Activated T-cell treated with anti-CD3 and anti-CD28 coated beads, Interleukin-2, amount 50 U/mL, for 48 hours (primary cell): Measurements from ENCODE around the gene KRTCAP2.
"Not testable (repeated sequence)": the region's sequence is repeated elsewhere in the genome, so short reads cannot be mapped to it uniquely, and the experiment has no call there.

ENCODE experiments used
- DNase-seq, 2 experiments: peaks; one replicate each; pipeline ENCODE4 v3.0.0-alpha.2; 2020

The KRTCAP2 gene

DNA sequence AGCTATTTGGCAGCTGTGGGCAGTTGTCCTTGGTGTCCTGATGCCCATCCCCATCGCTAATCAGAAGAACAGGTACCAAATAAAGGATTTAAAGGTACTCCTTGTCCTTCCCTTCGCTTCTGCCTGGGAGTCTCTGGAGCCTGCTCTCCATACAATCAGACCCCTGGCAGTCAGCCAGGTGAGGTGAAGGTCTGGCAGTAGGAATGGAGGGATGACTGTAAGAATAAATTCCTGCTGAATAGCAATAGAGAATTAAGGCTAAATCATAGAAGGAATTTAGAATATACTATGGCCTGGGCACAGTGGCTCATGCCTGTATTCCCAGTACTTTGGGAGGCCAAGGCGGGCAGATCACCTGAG, 25.4 kb upstream of the KRTCAP2 start:
- DNase-seq, result no peak

DNA sequence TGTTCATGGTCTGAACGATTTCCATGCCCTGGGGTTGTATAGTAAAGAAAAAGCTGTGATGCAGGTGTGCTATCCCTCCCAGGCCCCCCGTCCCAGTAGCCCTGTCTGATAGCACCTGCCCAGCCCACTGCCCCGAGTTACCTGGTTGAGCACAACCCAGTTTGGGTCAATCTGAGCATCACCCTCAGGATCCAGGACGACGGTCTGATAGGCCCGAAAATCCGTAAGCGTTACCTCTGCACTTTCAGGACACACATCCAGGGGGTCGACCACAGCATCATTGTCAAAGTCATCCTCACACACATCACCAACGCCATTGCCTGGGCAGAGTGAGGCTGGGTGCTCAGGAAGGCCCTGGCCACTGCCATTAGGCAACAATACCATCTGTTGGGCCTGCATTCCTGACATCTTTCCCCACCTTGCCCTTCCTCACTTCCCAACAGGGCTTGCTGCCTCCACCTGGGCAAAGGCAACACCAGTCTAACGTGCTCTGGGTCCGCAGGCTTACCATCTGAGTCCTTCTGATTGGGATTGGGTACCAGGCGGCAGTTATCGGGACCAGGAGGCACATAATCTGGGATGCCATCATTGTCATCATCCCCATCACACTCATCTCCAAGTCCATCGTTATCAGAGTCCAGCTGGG, 24.9 kb upstream of the KRTCAP2 start:
- no peak for DNase-seq

DNA sequence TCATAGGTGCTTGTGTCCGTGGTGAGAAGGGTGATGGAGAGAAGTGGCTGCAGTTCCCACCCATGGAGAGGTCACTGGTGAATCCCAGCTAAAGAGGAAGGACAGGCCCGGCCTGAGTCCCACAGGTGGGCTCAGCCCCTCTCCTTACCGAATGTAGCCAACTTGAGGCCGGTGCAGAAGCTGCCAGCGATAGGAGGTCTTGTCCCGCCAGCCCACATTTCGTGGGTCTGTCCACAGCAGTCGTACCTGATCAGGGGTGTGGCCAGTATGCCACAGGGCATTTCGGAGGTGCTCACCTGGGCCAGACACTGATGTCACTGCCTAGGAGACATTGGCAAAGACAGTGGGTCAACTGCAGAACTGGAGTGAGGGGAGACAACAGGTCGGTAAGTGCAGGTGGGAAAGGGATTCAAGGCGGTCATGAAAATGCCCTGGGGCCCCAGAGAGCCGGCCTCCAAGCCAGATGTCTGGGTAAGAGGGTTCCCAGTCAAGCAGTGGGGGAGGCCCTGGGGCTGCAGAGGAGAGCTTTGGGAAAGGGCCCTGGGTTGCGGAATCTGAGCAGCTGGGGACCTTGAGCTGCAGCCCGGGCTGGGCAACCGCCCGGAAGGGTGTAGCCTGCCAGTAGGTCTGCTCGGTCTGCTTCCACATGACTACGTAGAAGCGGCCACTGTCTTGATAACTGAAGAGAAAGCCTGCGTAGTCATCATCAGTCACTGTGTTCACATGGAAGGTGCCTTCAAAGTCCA, 24.0 kb upstream of the KRTCAP2 start:
- DNase-seq, result no peak

DNA sequence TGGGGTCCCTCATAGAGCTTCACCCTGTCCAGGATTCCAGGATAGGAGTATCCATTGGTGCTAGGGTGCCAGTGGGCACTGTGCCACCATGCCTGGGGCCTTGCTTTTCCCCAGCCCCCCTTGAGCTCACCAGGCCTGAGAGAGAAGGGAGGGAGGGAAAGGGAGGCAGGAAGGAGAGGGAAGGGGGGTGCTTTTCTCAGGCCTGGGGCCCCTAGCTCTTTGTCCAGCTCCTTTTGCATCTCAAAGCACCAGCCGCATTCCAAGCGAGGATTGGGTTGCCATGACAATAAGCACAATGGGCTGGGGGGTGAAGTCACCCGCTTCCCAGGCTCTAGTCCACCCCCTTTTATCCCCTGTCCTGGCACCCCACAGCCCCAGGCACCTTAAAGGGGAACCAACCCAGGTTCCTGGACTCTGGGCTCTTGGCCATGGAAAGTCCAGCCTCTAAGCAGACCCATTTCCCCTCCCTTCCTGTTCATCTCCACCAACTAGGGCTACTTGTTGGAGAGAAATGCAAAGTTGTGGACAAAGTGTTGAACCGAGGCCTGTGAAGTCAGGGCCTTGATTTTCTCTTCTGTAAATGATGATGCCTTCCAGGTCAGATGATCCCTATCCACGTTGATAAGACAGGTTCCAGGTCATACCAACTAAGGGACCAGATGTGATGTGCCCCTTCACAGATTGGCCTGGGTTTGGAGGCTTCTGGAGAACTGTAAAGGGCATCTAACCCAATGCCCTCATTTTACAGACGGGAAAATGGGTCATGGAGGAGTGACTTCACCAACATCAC, 23.2 kb upstream of the KRTCAP2 start:
- DNase-seq, result no peak

DNA sequence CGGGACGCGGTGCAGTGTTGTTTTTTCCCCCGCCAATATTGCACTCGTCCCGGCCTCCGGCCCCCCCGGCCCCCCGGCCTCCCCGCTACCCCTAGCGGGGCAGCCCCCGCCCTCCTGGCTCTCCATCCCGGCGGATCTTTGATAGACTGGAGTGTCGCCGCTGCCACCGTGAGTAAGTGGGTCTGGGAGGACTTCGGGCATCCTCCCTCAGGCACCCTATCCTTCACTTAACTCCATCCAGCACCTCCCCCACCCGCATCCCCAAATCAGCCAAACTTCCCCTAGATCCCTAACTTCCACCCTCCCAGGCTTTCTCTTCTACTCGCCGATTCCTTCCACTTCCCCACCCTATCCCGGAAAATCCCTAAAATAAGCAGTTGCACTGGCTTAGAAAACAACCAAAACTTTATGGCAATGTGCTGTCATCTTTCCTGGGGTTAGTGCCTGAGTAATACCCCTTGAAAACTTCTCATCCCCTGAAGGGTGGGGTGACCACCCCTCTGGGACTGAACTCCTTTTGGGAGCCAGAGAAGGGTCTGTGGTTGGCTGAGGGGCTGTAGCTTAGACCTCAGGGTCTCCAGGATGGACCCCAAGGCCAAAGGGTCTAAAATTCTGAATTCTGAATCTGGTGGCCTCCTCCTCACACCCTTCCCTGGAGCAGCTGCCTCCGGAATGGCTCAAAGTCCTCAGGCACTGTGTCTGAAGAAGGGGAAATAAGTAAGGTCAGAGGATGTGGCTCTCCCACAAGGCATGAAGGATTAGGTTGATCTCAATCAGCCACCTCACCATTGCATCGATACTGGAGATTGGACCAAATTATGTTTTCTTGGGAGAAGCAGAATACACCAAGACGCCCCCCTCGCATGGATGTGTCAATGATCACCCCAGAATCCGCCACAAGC, 22.3 kb upstream of the KRTCAP2 start:
- no peak for DNase-seq

DNA sequence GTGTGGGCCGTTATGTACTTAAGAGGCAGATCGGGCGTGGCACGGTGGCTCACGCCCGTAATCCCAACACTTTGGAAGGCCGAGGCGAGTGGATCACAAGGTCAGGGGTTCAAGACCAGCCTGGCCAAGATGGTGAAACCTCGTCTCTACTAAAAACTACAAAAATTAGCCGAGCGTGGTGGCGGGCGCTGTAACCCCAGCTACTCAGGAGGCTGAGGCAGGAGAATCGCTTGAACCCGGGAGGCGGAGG, 20.8 kb upstream of the KRTCAP2 start:
- not testable (repeated sequence) for DNase-seq

DNA sequence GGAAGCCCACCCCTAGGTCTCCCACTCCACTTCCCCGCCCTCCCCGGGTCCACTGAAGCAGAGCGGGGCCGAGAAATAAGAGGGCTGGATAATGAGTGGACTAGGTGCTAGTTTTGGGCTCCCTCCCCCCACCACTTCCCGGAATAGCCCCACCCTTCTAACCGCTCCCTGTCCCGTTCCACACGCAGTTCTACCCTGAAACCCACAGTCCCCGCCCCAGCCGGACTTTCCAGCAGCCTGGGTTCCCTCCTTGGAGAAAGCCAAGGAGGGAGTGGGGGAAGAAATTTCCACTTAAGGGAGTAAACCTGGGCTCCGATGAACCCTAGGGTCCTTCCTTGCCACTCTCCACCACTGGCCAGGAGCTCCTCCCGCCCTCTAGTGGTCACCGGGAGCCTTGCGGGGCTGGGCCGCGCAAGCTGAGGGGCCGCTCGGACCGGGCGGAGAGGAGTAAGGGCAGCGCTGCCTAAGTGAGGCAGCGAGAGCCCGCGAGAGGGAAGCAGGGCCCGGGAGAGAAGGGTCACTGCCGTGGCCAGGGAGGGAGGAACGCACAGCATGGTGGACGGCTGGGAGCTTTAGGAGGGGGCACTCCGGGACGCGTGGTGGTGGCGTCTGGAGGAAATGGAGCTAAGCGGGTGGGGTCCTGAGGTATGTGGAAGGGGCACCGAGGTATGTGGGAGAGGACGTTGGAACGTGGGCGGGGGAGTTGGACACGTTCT, 20.3 kb upstream of the KRTCAP2 start:
- peak; percentile 91 to 92 for DNase-seq

DNA sequence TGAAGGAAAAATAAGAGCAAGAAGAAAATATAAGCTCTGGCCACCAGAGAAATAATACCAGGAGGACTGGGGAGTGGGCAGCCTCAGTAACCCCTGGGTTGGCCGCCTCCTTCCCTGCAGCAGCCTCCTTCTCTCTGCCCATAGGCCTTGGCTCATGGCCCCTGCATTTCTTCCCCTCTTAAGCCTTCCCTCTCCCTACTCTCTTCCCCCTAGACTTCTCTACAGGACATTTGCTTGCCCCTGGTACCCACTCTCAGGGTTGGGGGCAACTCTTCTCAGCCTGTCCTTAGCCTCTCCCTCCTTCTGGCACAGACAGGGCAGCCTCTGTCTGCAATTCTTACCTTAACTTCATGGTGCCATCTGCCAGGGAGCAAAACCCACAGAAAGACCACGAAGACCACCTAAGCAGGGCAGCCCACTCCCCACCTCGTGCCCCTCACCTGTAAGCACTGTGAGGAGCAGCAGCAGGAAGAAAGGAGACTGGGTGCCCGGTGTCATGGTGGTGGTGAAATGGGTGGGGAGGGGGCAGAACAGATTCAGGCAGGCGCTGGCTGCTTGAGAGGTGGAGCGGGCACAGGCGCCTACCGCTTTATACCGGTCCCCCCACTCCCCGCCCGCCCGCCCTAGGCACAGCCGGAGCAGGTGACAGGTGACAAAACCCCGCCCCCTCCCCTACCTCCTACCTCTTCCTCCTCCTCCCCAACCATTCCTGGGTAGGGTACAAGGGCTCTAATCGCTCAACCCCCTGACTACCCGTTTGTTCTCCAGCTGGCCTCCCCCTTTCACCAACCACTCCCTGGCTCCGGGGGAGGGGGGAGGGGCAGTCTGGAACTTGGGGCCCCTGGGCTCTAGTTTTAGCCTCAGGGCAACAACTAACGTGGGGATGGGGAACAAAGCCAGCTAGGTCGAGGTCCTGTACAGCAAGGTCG, 19.5 kb upstream of the KRTCAP2 start:
- DNase-seq, result peak in 1 of 2 experiments; percentile 36

DNA sequence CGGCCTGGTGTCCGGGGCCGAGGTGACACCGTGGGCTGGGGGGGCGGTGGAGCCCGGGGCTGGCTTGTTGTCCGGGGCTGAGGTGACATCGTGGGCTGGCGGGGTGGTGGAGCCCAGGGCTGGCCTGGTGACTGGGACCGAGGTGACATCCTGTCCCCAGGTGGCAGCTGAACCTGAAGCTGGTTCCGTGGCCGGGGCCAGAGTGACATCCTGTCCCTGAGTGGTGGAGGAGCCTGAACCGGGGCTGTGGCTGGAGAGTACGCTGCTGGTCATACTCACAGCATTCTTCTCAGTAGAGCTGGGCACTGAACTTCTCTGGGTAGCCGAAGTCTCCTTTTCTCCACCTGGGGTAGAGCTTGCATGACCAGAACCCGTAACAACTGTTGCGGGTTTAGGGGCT, 18.8 kb upstream of the KRTCAP2 start:
- peak in 1 of 2 experiments; percentile 29 for DNase-seq

DNA sequence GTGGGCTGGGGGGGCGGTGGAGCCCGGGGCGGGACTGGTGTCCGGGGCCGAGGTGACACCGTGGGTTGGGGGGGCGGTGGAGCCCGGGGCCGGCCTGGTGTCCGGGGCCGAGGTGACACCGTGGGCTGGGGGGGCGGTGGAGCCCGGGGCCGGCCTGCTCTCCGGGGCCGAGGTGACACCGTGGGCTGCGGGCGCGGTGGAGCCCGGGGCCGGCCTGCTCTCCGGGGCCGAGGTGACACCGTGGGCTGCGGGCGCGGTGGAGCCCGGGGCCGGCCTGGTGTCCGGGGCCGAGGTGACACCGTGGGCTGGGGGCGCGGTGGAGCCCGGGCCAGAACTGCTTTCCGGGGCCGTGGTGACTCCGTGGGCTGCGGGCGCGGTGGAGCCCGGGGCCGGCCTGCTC, 16.8 kb upstream of the KRTCAP2 start:
- not testable (repeated sequence) for DNase-seq

DNA sequence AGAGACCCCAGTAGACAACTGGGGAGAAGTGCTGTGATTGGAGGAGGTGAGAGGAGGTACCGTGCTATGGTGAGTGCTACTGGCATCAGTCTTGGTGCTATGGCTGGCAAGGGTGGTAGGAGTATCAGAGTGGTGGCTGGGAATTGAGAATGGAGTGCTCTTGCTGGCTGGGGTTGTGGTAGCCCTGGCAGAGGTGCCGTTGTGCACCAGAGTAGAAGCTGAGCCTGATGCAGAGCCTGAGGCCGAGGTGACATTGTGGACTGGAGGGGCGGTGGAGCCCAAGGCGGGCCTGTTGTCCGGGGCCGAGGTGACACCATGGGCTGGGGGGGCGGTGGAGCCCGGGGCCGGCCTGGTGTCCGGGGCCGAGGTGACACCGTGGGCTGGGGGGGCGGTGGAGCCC, 15.2 kb upstream of the KRTCAP2 start:
- no peak for DNase-seq

DNA sequence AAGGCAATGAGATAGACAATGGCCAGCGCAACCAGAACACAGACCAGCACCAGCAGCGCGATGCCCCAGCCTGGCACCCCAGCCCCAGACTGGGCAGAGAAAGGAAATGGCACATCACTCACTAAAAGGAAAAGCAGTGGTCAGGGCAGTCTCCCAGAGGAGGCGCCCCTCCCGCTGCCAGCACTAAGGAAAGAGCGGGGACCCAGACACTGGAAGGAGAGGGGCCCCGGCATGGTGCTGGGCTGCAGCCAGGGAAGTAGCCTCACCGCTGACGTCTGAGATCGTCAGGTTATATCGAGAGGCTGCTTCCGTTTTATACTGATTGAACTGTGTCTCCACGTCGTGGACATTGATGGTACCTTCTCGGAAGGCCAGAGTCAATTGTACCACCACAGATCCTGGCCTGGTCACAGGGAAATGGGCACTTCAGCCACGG, 14.4 kb upstream of the KRTCAP2 start:
- DNase-seq, result no peak

DNA sequence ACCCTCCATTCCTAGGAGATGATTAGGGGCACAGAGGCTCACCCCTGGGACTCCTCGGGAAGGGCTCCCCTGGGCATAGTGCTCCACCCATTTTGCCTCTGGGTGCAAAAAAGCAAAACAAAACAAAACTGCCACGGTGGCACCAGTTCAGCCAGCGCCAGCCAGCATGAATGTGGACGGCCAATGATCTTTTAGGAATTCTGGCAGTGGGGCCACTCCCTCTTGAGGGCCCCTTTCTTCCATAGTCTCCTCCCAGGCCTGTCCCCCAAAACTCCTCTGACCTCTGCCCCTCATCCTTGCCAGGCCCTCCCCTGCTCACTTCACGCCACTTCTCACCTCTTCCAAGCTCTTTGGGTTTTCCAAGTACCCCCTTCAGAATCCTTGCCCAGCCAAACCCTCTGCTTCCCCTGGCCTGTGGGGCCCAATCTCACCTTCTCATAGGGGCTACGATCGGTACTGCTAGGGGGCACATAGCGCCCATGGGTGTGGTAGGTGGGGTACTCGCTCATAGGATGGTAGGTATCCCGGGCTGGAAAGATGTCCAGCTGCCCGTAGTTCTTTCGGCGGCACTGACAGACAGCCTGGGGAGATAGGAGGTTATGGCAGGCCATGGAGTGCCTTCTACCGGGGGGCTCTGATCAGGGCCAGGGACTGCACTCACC, 13.8 kb upstream of the KRTCAP2 start:
- no peak for DNase-seq

DNA sequence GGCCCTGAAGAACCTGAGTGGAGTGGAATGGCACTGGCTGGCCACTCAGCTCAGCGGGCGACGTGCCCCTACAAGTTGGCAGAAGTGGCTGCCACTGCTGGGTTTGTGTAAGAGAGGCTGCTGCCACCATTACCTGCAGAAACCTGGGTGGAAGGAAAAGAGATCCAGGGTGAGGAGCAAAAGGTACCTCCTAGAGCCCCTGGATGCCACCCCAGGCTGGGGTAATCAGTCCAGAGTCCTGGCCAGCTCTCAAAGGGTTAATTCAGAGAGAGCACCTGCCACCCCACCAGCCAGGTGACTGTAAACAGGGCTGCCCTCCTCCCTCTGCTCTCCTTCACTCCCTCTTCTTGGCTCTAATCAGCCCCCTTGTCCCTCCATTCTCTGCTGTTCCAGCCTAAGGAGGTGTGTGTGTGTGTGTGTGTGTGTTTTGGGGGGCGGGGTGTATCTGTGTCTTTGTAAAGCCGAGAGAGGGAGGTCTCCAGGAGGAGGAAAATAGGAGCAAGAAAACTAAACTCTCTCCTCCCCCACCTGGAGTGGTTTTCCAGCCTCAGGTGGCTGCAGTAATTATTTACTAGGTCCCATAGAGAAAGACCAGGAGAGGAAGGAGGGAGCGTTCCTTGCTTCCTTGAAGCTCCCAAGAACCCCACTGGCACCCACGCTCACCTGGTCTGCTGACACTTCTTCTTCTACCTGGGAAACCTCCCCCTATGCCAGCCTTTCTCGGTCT, 13.1 kb upstream of the KRTCAP2 start:
- no peak for DNase-seq

DNA sequence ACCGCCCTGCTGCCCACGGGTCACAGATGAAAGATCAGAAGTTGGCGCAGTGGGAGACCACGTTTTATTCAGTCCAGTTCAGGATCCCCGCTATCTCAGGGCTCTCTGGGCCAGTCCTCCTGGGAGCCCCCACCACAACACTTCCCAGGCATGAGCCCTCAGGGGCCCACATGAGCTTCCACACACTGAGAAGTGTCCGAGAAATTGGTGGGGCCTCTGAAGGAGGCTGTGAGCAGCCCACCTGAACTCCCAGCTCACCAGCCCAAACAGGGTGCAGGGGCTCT, 12.6 kb upstream of the KRTCAP2 start:
- DNase-seq, result no peak

DNA sequence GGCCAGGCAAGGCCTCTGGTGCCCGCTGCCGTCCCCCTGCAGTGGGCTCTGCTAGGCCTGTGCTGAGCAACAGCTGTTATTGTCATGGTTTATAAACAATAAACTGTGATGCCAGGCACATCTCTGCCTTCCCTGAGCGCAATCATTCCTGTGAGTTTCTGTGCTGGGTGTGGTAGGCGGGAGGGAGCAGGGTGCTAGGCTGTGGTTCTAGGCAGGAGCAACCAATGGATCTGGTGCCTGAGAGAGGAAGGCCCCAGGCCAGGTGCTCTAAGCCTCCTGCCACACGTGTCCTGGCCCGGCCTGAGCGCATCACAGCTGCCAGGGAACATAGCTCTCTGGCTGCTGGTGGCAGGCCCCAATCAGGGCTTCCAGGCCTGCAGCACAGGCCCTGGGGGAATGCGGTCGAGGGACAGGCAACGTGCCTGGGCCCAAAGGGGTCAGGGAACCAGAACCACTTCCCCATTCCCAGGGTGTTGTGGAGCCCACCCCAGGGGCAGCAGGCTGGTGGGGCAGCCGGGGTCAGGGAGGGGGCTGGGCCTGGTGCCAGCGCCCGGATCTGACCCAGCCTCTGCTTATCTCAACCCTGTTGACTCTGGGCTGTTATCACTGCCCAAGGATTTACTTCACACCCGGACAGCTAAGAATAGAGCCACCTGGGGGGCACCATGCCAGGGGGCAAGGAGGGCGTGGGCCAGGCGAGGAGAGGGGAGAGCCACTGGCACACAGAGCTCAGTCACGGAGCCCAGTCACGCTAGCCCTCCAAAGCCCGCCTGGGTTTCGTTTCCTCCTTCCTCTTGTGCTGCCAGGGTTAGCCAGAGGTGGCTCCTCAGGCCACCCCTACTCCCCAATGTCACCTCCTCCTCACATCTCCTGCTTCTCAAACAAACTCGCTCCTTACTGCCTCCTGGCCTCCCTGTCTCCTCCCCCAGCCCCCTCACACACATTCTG, 12.0 kb upstream of the KRTCAP2 start:
- DNase-seq, result no peak

DNA sequence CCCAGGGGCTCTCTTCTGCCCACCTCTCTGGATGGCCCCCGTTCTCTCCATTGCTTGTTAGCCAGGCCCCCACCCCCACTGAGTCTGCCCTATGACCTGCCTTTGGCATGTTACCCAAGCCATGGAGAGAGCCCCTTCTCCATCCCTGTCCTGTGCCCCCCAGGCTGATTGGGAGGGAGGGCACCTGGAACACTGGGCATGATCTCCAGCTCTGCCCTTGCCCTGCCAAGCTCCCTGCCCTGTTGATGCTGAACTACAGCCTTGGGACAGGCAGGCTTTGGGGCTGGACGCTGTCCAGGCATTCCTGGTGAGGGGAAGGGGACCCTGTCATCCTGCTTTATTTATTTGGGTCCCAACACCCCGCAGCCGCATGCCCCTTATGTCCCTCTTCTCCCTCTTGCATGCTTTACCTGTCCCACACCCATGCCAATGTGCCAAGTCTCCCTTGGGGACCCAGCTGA, 11.3 kb upstream of the KRTCAP2 start:
- no peak for DNase-seq

DNA sequence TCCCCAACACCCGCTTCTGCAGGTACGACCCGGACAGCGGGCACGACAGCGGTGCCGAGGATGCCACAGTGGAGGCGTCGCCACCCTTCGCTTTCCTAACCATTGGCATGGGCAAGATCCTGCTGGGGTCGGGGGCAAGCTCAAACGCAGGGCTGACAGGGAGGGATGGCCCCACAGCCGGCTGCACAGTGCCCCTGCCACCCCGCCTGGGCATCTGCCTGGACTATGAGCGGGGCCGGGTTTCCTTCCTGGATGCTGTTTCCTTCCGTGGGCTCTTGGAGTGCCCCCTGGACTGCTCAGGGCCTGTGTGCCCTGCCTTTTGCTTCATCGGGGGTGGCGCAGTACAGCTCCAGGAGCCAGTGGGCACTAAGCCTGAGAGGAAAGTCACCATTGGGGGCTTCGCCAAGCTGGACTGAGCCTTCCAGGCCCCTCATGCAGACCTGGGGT, 10.7 kb upstream of the KRTCAP2 start:
- no peak for DNase-seq

DNA sequence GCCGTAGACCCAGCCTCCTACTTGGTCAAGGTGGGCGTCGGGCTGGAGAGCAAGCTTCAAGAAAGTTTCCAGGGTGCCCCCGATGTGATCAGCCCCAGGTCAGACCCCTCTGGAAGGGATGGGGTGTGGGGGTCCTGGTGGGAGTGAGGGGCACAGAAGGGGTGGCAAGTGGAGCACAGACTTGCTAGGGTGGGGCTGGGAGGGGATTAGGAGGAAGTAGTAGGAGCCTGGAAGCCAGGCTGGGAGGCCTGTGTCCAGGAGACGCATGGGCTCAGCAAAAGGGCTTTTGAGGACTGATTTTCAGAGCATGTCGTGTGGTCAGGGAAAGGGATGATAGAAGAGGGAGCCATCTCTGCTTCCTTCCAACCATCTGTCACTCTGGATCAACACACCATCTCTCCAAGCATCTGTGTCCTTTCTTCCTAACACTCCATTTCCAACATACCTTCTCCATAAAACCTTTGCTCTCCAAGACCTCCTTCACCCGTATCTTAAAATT, 9.0 kb upstream of the KRTCAP2 start:
- no peak for DNase-seq
